ENCODE measurements around the gene PHC1.

GRCh38 chr12:8960176-8960575 is 45.9 kb downstream of the PHC1 start:
- TF ChIP-seq FOXK2 (IDR thresholded peaks at IDR 0.05) (no peak), TARDBP (IDR thresholded peaks at IDR 0.05) (no peak)
- TF ChIP-seq, protein P1, sequence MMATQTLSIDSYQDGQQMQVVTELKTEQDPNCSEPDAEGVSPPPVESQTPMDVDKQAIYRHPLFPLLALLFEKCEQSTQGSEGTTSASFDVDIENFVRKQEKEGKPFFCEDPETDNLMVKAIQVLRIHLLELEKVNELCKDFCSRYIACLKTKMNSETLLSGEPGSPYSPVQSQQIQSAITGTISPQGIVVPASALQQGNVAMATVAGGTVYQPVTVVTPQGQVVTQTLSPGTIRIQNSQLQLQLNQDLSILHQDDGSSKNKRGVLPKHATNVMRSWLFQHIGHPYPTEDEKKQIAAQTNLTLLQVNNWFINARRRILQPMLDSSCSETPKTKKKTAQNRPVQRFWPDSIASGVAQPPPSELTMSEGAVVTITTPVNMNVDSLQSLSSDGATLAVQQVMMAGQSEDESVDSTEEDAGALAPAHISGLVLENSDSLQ (IDR thresholded peaks at IDR 0.05), result no peak

Data from HEK293T (cell line).